22Rv1 (cell line): ENCODE measurements around the gene MIGA1.

Source experiments
- CTCF ChIP-seq: fragments of 450-650 bp; IDR thresholded peaks from 2 replicates; pipeline ENCODE4 v1.5.1; 2017; ENCODE audit warnings: mild to moderate bottlenecking
- ZFX ChIP-seq: fragments of 450-650 bp; IDR thresholded peaks from 2 replicates; pipeline ENCODE4 v1.6.1; 2017; ENCODE audit warnings: antibody characterized with exemption, borderline replicate concordance

- TF ChIP-seq CTCF = no peak
- TF ChIP-seq ZFX = no peak
Measured at GRCh38 chr1:77802026-77802425, 22.6 kb downstream of the MIGA1 start.
